Prostate gland (tissue), 2 donors: ENCODE results near the gene ATF6. TPM values are rescaled to one million over a fixed set of nuclear protein-coding genes. Genes with fewer than 3 reads are reported as not detected.

Experiments used
- DNase-seq: peaks from one replicate; pipeline ENCODE4 v3.0.0-alpha.2; 2019; ENCODE audit warnings: low spot score
- H3K27ac ChIP-seq, 2 donors: fragments of 200-600 bp; sonication (generic); 2 replicates each; pipeline ENCODE4 v1.5.1; 2017 to 2019
- H3K27me3 ChIP-seq: fragments of 200-600 bp; sonication (generic); replicated peaks from 2 replicates; pipeline ENCODE4 v1.5.1; 2019; ENCODE audit not compliant: insufficient read depth
- H3K36me3 ChIP-seq, 2 donors: fragments of 200-600 bp; sonication (generic); 1 replicate in 1 of 2; 2 replicates in 1 of 2; pipeline versions ENCODE4 v1.5.1 to v1.8.1; 2017 to 2019
- H3K4me1 ChIP-seq: fragments of 200-600 bp; sonication (generic); replicated peaks from 2 replicates; pipeline ENCODE4 v1.5.1; 2019
- H3K4me3 ChIP-seq, 2 donors: fragments of 200-600 bp; sonication (generic); 2 replicates each; pipeline ENCODE4 v1.5.1; 2017 to 2019
- H3K9me3 ChIP-seq: fragments of 200-600 bp; sonication (generic); 2 replicates; pipeline ENCODE4 v1.5.1; 2017
- CTCF ChIP-seq, 4 experiments: fragments of 200-600 bp in 2 of 4; fragments of 450-650 bp in 2 of 4; sonication (generic) in 2 of 4; IDR thresholded peaks; 1 replicate in 3 of 4; 2 replicates in 1 of 4; pipeline ENCODE4 v1.5.1; 2016 to 2019; ENCODE audit warnings: antibody characterized with exemption in 4 of 4, mild to moderate bottlenecking in 2 of 4, moderate library complexity in 2 of 4
- POLR2A ChIP-seq: fragments of 450-650 bp; IDR thresholded peaks from one replicate; pipeline ENCODE4 v1.6.1; 2016; ENCODE audit warnings: antibody characterized with exemption, mild to moderate bottlenecking
- POLR2AphosphoS5 ChIP-seq: sonication (generic); formaldehyde crosslinking; IDR thresholded peaks from one replicate; pipeline ENCODE4 v1.6.1; 2017; ENCODE audit warnings: antibody characterized with exemption
- WGBS: methylation state at CpG from one replicate; pipeline ENCODE4 v1.1.5; 2018; 5-methylcytosine and 5-hydroxymethylcytosine counted together
- intact Hi-C: fragments of 100-400 bp; cut with DNase I; formaldehyde crosslinking; loops from one replicate; pipeline ENCODE4 v1.14.2; 2022
- total RNA-seq, 2 donors: library from RNA; depleted of rRNA; stranded (reverse); fragments of >200 nt; gene quantifications; one replicate each; pipeline ENCODE4 v1.1.0, GENCODE V29; 2016

The ATF6 gene
- total RNA-seq, 2 donors from 2014 or later = 34.6 to 38.9 TPM

- H3K9me3 ChIP-seq = no peaks in the 10 kb centered on the region
- 54% methylated on average over 5 of the region's 5 CpGs for WGBS
- intact Hi-C loops = no loop called here
- no peak overlapping the region for H3K4me3 ChIP-seq
- H3K27ac ChIP-seq = no peak overlapping the region
- no peak for DNase-seq
- no peaks in the 10 kb centered on the region for H3K27me3 ChIP-seq
- H3K36me3 ChIP-seq = no peaks in the 10 kb centered on the region
- no peak for TF ChIP-seq POLR2AphosphoS5
- no peak for TF ChIP-seq POLR2A
- TF ChIP-seq CTCF (IDR thresholded peaks at IDR 0.05) = no peak
- H3K4me1 ChIP-seq = no peaks in the 10 kb centered on the region
These were observed 69.9 kb downstream of the ATF6 start for GRCh38 chr1:161836018-161836417.

GRCh38 chr1:161838362-161838761, 72.2 kb downstream of the ATF6 start:
- Histone ChIP-seq H3K4me1 (no peaks in the 10 kb centered on the region), H3K36me3 (no peaks in the 10 kb centered on the region), H3K27me3 (no peaks in the 10 kb centered on the region), H3K9me3 (no peaks in the 10 kb centered on the region), H3K27ac (no peak overlapping the region), H3K4me3 (no peak overlapping the region)
- DNase-seq = no peak
- TF ChIP-seq POLR2AphosphoS5 = no peak
- no peak for TF ChIP-seq POLR2A
- TF ChIP-seq CTCF (IDR thresholded peaks at IDR 0.05) = no peak
- WGBS = 84% methylated on average over 3 of the region's 3 CpGs
- intact Hi-C loops = no loop called here

GRCh38 chr1:161838885-161839284, 72.8 kb downstream of the ATF6 start:
- Histone ChIP-seq H3K36me3 (no peaks in the 10 kb centered on the region), H3K9me3 (no peaks in the 10 kb centered on the region), H3K27me3 (no peaks in the 10 kb centered on the region), H3K27ac (no peak overlapping the region), H3K4me1 (no peaks in the 10 kb centered on the region), H3K4me3 (no peak overlapping the region)
- intact Hi-C loops = no loop called here
- no peak for TF ChIP-seq CTCF (IDR thresholded peaks at IDR 0.05)
- TF ChIP-seq POLR2A = no peak
- no peak for TF ChIP-seq POLR2AphosphoS5
- DNase-seq = no peak

- 90% methylated on average over 2 of the region's 2 CpGs for WGBS
- no peak overlapping the region for H3K4me3 ChIP-seq
- intact Hi-C loops = no loop called here
- no peaks in the 10 kb centered on the region for H3K27me3 ChIP-seq
- no peak for DNase-seq
- no peaks in the 10 kb centered on the region for H3K4me1 ChIP-seq
- H3K9me3 ChIP-seq = no peaks in the 10 kb centered on the region
- no peak overlapping the region for H3K27ac ChIP-seq
- TF ChIP-seq POLR2A = no peak
- TF ChIP-seq CTCF (IDR thresholded peaks at IDR 0.05) = no peak
- TF ChIP-seq POLR2AphosphoS5 = no peak
- no peaks in the 10 kb centered on the region for H3K36me3 ChIP-seq
These were observed 73.5 kb downstream of the ATF6 start for GRCh38 chr1:161839591-161839990.

- no peaks in the 10 kb centered on the region for H3K4me1 ChIP-seq
- no peaks in the 10 kb centered on the region for H3K36me3 ChIP-seq
- no peak for DNase-seq
- TF ChIP-seq POLR2A (no peak), CTCF (IDR thresholded peaks at IDR 0.05) (no peak), POLR2AphosphoS5 (no peak)
- no peak overlapping the region for H3K27ac ChIP-seq
- H3K4me3 ChIP-seq = no peak overlapping the region
- no peaks in the 10 kb centered on the region for H3K9me3 ChIP-seq
- H3K27me3 ChIP-seq = no peaks in the 10 kb centered on the region
- 98% methylated on average over 1 of the region's 1 CpG for WGBS
- intact Hi-C loops = no loop called here
These were observed 74.2 kb downstream of the ATF6 start for GRCh38 chr1:161840363-161840762.
